ENCODE data around the gene MYO18B.

The MYO18B gene

GRCh38 chr22:25779426-25779825, 37.4 kb downstream of the MYO18B start:
- DNase-seq (ENCODE audit: low spot score): no peak

DNA sequence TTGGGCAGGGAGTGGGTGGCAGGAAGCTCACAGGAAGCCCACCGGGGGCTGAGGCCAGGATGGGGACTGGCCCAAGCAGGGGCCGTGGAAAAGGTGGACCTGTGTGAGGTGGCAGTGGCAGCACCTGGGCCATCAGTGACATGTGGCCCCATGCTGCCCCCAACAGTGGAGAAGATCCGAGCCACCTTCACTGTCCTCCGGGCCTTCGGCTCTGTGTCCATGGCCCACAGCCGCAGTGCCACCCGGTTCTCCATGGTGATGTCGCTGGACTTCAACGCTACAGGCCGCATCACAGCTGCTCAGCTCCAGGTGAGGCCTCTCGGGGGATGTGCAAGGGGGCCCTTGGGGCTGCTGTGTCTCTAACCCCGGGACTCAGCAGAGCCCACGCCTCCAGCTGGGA, 37.9 kb downstream of the MYO18B start:
- no peak for DNase-seq (ENCODE audit: low spot score)

DNA sequence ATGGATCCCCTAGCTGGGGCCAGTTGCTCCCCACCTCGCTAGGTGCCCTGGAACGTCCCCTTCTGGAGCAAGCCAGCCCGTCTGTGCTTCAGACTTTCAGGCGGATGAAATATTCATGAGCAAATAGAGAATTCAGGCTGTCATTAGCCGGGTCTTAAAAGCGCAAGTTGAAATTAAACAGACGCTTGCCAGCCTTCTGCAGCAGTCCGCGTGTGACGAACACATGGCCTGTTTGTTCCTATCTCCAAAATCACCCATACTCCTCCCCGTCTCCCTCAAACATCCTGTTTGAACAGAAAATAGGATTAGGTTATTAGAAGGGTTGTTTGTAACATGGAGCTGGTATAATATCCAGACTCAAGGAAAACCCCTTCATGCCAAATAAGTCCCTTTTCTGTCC, 38.7 kb downstream of the MYO18B start:
- no peak for DNase-seq (ENCODE audit: low spot score)

DNA sequence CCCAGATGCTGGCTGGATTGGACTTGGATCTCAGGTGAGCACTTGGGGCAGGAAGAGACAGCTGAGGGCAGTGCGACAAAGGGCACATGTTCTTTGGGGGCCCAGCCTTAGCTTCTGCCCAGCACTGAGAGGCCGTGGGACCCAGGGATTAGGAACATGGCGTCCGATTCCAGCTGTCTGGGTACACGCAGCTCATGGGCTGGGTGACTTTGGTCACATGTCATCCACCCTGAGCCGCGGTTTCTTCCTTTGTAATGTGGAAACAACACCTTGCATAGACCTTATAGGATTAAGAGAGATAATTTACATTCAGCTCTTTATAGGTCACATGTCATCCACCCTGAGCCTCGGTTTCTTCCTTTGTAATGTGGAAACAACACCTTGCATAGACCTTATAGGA, 39.8 kb downstream of the MYO18B start:
- DNase-seq (ENCODE audit: low spot score): no peak

GRCh38 chr22:25782831-25783230, 40.8 kb downstream of the MYO18B start:
- no peak for DNase-seq (ENCODE audit: low spot score)

DNA sequence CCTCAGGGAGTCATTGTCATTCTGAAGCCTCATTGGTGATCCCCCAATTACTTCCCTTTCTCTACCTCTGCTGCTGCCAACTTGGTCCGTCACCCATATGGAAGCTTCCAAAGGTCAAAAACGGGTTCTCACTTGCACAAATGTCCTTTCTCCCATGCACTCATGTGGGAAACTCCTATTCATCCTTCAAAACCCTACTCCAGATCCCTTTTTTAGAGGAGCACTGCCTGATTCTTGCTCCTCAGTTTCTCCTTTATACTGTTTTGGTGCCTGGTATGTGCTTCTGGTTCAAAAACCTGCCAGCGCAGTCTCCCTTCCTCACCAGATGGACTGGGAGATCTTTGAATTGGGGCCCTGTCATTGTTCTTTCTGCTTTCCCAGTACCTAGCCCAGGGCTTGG, 41.9 kb downstream of the MYO18B start:
- DNase-seq (ENCODE audit: low spot score): no peak

- DNase-seq (ENCODE audit: low spot score): no peak
Measured at GRCh38 chr22:25786165-25786564, 44.2 kb downstream of the MYO18B start.

DNA sequence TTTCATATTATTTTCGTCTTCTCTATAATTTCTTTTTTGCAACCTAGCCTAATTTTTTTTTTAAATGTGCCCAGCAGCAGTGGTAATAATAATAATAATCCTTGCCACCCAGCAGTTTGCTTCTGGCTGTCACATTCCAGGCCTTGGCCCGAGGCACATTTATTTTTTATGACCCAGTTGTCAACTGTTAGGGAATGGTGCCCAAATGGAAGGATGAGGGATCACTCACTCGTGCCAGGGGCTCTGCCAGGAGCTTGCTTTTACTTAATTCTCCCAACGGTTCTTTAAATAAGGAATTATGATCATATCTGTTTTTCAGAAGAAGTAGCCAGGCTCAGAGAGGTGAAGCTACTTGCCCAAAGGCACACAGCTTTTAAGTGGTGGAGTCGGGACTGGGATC, 49.6 kb downstream of the MYO18B start:
- DNase-seq (ENCODE audit: low spot score): no peak

- no peak for DNase-seq (ENCODE audit: low spot score)
Measured at GRCh38 chr22:25795478-25795877, 53.5 kb downstream of the MYO18B start.

GRCh38 chr22:25797498-25798290, 55.7 kb downstream of the MYO18B start:
- DNase-seq (ENCODE audit: low spot score): no peak

DNA sequence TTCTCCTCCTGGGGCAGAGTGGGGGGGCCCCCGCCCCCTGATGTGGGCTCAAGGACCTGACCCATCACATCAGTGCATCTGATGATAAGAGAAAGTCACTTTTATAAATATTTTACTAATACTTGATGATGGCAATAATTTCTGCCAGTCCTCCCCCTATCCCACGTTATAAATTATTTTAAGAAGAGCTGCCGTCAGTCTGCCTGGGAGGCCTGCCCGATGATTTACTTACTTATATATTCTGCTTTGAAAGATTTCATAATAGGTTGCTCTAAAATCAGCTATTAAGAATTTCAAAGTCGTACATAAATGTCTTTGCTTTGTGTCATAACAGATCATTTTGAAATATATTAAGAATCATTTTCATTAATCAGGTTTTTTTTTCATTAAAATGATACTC, 58.8 kb downstream of the MYO18B start:
- DNase-seq (ENCODE audit: low spot score): peak; percentile 4

DNA sequence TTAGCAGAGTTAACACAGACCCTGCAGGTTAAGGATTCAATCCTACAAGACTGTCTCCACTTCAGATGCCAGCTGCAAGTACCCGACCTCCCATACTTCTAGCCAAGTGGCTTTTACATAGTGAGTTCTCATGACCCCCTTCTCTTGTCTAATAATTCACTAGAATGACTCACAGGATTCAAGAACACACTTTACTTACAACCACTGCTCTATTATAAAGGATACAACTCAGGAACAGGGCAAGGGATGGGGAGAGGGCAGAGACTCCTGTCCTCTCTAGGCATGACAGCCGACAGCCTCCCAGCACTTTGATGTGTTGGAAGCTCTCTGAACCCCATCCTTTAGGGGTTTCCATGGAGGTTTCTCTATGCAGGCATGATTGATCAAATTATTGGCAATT, 60.0 kb downstream of the MYO18B start:
- no peak for DNase-seq (ENCODE audit: low spot score)

DNA sequence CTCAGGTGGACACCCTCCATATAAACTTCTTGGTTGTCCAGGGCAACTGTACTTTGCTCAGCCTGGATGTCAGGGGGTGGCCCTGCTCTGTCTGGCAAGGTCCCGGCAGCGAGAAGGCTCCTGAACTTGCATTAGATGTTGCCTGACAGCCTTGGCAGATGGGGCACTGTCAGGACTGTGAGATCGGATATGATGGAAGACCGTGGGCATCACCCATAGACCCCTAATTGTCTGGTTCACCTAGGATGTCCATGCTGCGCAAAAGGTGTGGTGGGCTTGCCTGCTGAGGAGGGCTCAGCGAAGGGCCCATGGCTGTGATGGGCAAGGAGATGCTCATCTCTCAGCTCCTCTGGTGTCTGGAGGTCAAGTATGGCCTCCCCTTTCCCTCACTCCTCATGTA, 62.7 kb downstream of the MYO18B start:
- no peak for DNase-seq (ENCODE audit: low spot score)

DNA sequence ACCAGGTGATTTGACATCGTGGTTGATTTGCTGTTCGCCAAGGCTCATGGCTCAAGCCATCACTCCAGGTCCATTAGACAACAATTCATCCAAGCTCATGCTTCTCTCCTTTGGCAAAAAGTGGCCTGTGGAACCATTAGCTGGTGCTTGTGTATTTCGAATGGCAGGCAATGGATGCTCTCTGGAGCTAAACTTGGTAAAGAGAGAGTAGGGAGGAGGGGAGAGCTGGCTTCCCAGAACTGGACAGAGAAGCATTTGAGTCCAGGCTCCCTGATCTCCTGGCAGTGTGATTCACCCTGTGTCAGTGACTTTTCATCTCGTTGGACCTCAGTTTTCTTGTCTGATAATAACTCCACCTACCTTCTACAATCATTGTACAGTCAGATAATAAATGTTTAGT, 64.6 kb downstream of the MYO18B start:
- no peak for DNase-seq (ENCODE audit: low spot score)

DNA sequence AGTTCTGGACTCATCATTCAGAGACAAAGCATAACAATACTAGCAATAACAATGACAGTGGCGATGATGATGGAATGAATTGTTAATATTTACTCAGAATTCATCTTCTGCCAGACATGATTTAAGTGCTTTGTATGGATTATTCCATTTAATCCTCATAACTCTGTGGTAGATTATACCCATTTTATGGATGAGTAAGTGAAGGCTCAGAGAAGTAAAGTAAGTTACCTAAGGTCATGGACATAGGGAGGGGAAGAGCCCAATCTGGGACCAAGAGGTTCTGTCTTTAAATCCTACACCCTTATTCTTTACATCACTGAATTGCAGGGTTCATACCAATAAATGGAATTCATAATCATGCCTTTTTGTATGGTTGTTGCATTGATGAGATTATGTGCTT, 72.7 kb downstream of the MYO18B start:
- no peak for DNase-seq (ENCODE audit: low spot score)

GRCh38 chr22:25815561-25815960, 73.6 kb downstream of the MYO18B start:
- no peak for DNase-seq (ENCODE audit: low spot score)

- DNase-seq (ENCODE audit: low spot score): no peak
Measured at GRCh38 chr22:25816522-25817059, 74.6 kb downstream of the MYO18B start.

DNA sequence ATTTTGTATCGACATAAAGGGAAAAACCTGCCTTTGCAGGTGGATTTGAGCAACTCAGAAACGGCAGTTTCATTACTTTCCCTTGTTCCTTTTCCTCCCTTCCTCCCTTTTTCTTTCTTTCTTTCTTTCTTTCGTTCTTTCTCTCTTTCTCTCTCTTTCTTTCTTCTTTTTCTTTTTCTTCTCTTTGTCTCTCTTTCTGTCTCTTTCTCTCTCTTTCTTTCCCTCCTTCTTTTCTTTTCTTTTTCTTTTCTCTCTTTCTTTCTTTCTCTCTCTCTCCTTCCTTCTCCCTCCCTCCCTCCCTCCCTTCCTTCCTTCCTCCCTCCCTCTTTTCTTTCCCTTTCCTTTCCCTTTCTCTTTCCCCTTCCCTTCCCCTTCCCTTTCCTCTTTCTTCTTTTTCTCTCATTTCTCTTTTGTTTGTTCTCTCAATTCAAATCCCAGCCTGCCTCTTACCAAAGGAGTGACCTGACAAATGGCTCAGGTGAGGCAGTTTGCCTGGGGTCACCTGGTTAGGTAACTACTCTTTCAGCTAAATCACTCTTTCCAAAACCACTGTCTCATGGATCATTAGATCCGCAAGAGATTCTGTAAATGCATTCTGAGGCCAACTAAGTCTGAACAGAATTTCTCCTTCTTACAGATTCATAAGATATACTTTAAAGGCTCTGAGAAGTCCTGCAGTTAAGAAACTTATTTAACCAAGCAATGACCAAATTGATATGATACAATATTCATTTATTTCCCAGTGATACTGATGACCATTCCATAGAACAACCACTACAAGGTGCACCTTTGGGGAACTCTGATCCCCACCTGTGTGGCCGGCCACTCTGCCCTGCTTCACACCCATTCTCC, 75.3 kb downstream of the MYO18B start:
- no peak for DNase-seq (ENCODE audit: low spot score)

DNA sequence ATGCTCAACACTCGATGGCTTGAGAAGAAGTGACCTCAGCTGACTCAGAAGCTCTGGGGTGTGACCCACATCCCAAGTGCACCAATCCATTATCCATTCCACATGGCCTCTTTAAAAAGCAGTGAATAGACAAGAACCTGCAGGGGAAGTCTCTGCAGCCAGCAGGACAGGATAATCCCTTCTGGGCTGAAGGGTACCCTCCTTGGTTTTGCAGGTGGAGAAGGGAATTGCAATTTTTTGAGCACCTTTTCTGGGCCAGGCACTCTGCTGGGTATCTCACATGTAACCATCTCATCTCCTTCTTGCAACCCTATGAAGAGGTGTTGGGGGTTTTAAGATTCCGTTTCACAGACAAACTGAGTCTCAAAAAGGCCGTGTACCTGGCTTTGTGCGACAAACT, 76.6 kb downstream of the MYO18B start:
- no peak for DNase-seq (ENCODE audit: low spot score)

GRCh38 chr22:25822344-25822743, 80.4 kb downstream of the MYO18B start:
- no peak for DNase-seq (ENCODE audit: low spot score)

DNA sequence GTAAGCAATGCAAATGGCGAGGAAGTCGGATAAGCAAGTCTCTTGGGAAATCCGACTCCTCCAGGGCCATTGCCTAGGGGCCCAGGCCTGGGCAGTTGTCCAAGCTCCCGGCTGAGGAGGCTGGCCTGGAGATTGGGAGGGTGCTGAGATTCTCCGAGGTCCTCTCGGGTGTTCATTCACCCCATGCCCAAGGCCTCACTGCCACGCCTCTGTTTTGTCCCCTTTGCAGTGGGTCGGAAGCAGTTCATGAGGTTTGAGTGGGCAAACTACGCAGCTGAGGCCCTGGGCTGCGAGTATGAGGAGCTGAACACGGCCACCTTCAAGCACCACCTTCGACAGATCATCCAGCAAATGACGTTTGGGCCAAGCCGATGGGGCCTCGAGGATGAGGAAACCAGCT, 81.3 kb downstream of the MYO18B start:
- no peak for DNase-seq (ENCODE audit: low spot score)

- DNase-seq (ENCODE audit: low spot score): no peak
Measured at GRCh38 chr22:25824828-25825423, 82.9 kb downstream of the MYO18B start.

GRCh38 chr22:25827415-25827814, 85.4 kb downstream of the MYO18B start:
- peak; percentile 16 for DNase-seq (ENCODE audit: low spot score)
